Epithelial cell of proximal tubule (primary cell): Measurements from ENCODE around the gene AQP12B. TPM values are rescaled to one million over a fixed set of nuclear protein-coding genes. Genes with fewer than 3 reads are reported as not detected.

Experiments used
- DNase-seq: peaks from one replicate; pipeline ENCODE4 v3.0.0-alpha.2; 2011; ENCODE audit warnings: low read depth
- H3K4me3 ChIP-seq: 2 replicates; pipeline ENCODE4 v1.5.1; 2011; ENCODE audit warnings: low read depth, mild to moderate bottlenecking, low read length
- CTCF ChIP-seq: conservative IDR thresholded peaks from 2 replicates; pipeline ENCODE4 v1.5.1; 2012; ENCODE audit warnings: low read depth, mild to moderate bottlenecking, low read length
- total RNA-seq: library from RNA; depleted of rRNA; stranded (reverse); fragments of >200 nt; gene quantifications from 2 replicates; pipeline ENCODE4 v1.2.3, GENCODE V29; 2015

AQP12B gene
- total RNA-seq, 1 donor from 2014 or later = not detected

GRCh38 chr2:240711701-240712100 is 29.0 kb upstream of the AQP12B start:
- no peak overlapping the region for H3K4me3 ChIP-seq
- no peak for DNase-seq
- TF ChIP-seq CTCF = no peak

GRCh38 chr2:240711296-240711695 is 28.6 kb upstream of the AQP12B start:
- DNase-seq = no peak
- TF ChIP-seq CTCF = no peak
- H3K4me3 ChIP-seq = no peak overlapping the region

DNA sequence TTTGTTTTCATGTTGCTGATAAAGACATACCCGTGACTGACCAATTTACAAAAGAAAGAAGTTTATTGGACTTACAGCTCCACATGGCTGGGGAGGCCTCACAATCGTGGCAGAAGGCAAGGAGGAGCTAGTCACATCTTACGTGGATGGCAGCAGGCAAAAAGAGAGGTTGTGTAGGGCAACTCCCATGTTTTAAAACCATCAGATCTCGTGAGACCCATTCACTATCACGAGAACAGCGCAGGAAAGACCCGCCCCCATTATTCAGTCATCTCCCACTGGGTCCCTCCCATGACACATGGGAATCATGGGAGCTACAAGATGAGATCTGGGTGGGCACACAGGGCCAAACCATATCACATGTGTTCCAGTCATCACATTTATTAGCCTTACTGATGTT is 25.8 kb upstream of the AQP12B start:
- TF ChIP-seq CTCF = no peak
- no peak for DNase-seq
- H3K4me3 ChIP-seq = no peak overlapping the region

GRCh38 chr2:240707821-240708220 is 25.1 kb upstream of the AQP12B start:
- TF ChIP-seq CTCF = no peak
- no peak for DNase-seq

DNA sequence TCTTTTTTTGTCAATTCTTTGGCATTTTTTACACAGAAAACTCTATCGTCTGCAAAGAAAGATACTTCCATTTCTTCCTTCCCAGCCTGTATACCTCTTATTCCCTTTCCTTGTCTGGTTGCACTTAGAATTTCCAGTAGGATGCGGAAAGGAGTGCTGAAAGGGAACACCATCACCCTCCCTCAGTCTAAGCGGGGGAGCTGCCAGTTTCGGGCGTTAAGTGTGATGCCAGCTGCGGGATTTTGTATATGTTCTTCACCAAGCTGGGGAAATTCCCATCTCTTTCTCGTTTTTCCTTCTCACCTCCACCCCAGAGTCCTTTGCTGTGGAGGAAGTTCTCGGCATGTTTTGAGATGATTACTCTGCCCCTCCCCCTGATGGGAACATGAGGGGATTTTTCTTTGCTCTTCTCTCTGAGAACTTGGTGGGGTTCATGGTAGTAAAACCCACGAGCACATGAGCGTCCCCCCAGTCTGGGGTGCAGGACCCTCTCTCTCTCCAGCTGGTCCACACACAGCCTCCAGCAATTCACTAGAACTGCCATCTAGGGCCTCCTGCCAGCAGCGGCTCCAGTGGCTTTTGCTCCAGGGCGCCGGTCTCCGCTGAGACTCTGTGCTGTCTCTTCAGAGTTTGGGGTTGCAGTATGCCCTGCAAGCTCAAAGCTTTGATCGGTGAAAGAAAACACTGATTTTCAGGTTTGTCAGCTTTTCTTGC is 24.5 kb upstream of the AQP12B start:
- TF ChIP-seq CTCF = no peak
- H3K4me3 ChIP-seq = no peak overlapping the region
- DNase-seq = no peak

More at GRCh38 chr2:240707821-240708220, 25.1 kb upstream of the AQP12B start:
- no peak overlapping the region for H3K4me3 ChIP-seq

DNA sequence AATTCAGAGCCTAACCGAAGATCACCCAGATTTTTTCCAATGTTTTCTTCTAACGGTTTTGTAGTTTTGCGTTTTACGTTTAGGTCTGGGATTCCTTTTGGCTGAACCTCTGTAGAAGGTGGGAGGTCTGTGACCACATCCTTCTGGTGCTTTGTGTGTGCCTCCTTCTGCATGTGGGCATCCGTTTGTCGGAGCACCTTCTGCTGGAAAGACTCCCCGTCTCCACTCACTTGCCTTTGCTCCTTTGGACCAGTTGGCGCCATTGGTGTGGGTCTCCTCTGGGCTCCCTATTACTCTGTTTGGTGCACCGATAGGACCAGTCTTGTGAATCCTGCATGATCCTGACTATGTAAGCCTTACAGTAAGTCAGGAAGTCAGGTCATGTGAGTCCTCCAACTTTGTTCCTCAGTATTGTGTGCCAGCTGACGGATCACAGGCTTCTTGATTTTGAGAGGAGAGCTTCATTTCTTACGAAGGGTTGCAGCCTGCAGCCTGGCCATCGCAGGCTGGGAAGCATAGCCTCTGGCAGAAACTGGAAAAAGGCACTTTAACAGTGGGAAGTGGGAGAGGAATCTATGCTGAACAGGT is 22.6 kb upstream of the AQP12B start:
- no peak for DNase-seq
- H3K4me3 ChIP-seq = no peak overlapping the region
- TF ChIP-seq CTCF = no peak

DNA sequence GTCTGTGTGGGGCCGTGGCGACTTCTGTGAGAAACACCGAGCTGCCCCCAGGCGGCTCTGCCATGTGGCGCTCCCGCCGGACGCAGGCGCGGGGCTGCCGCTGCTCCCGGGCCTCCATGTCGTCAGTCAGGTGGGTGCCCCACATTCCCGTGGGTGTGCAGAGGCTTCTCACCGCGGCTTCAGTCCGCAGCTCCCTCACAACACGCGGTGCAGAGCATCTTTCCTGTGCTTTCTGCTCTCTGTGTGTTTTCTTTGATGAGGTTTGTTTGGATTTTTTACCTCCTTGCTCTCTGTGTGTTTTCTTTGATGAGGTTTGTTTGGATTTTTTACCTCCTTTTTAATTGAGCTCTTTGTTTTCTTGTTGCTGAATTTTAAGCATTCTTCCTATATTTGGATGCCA is 22.0 kb upstream of the AQP12B start:
- no peak for TF ChIP-seq CTCF
- H3K4me3 ChIP-seq = no peak overlapping the region
- no peak for DNase-seq
